ENCODE results near the gene CACNA1E.

Gene CACNA1E

DNA sequence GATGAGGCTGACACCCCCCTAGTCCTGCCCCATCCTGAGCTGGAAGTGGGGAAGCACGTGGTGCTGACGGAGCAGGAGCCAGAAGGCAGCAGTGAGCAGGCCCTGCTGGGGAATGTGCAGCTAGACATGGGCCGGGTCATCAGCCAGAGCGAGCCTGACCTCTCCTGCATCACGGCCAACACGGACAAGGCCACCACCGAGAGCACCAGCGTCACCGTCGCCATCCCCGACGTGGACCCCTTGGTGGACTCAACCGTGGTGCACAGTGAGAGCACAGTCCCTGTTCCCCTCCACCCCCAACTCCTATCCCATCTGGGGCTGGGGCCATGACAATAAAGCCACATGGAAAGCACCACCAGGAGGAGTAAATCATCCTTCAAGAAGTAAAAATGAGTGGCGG, 250.2 kb downstream of the CACNA1E start:
- no peak overlapping the region for H3K4me3 ChIP-seq (ENCODE audit: low read depth, low read length)
- H3K27ac ChIP-seq = no peak overlapping the region
- no peak overlapping the region for H2AFZ ChIP-seq
- H3K79me2 ChIP-seq = no peaks in the 10 kb centered on the region
- no peak overlapping the region for H3K9ac ChIP-seq
- TF ChIP-seq, protein P1, sequence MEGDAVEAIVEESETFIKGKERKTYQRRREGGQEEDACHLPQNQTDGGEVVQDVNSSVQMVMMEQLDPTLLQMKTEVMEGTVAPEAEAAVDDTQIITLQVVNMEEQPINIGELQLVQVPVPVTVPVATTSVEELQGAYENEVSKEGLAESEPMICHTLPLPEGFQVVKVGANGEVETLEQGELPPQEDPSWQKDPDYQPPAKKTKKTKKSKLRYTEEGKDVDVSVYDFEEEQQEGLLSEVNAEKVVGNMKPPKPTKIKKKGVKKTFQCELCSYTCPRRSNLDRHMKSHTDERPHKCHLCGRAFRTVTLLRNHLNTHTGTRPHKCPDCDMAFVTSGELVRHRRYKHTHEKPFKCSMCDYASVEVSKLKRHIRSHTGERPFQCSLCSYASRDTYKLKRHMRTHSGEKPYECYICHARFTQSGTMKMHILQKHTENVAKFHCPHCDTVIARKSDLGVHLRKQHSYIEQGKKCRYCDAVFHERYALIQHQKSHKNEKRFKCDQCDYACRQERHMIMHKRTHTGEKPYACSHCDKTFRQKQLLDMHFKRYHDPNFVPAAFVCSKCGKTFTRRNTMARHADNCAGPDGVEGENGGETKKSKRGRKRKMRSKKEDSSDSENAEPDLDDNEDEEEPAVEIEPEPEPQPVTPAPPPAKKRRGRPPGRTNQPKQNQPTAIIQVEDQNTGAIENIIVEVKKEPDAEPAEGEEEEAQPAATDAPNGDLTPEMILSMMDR (IDR thresholded peaks at IDR 0.05) = no peak
- H3K4me1 ChIP-seq = no peaks in the 10 kb centered on the region
- H3K27me3 ChIP-seq (ENCODE audit: control insufficient read depth, insufficient read depth, low read length) = no peaks in the 10 kb centered on the region
- no peak overlapping the region for H3K4me2 ChIP-seq (ENCODE audit: low read length)
- H3K9me3 ChIP-seq (ENCODE audit: control insufficient read depth, low read length) = no peaks in the 10 kb centered on the region
- no peaks in the 10 kb centered on the region for H3K36me3 ChIP-seq (ENCODE audit: control insufficient read depth, insufficient read depth, low read length)

DNA sequence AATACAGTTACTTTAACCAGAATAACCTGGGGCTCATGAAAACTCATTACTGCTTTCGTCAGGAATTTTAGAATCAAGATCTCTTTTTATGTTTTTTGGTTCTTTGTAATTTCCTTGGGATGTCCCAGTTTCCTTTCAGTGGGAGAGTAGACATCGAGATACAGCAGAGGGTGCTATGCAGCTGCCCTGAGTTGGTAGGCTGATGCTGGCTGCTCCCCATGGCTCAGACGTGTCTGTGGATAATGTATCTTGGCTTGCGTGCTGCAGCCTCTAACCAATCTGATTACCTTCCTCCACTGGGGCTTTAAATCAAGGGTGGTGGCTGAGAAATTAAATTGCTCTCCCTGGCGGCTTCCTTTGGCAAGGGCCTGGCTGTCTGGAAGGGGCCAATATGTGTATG, 253.7 kb downstream of the CACNA1E start:
- Histone ChIP-seq H3K9ac (no peak overlapping the region), H3K36me3 (ENCODE audit: control insufficient read depth, insufficient read depth, low read length) (no peaks in the 10 kb centered on the region)
- TF ChIP-seq, protein P1 (IDR thresholded peaks at IDR 0.05) = no peak

DNA sequence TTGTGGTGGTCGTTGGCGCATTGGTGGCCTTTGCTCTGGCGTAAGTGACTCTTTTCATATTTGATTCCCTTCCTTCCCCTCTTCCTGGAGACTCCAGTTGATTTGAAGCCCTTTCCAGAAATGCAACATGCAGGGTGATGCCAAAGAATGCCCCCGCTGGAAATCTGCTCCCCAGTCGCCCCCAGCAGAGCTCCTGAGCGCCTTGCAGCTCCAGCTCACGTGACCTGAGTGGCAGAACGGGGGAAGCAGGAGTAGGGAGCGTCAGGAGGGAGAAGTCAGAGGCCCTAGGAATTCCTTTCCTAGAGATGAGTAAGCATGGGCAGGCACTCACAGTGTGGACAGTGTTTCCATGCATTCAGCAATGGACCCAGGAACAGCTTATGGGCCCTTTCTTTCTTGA, 255.9 kb downstream of the CACNA1E start:
- Histone ChIP-seq H3K79me2 (no peaks in the 10 kb centered on the region), H3K4me2 (ENCODE audit: low read length) (no peak overlapping the region), H3K9ac (no peak overlapping the region), H3K4me3 (ENCODE audit: low read depth, low read length) (no peak overlapping the region), H3K27me3 (ENCODE audit: control insufficient read depth, insufficient read depth, low read length) (no peaks in the 10 kb centered on the region), H3K27ac (no peak overlapping the region), H3K9me3 (ENCODE audit: control insufficient read depth, low read length) (no peaks in the 10 kb centered on the region), H3K4me1 (no peaks in the 10 kb centered on the region), H3K36me3 (ENCODE audit: control insufficient read depth, insufficient read depth, low read length) (no peaks in the 10 kb centered on the region), H2AFZ (no peak overlapping the region)
- TF ChIP-seq, protein P1 (IDR thresholded peaks at IDR 0.05) = no peak

More for the DNA sequence above, 253.7 kb downstream of the CACNA1E start:
- Histone ChIP-seq H3K27me3 (ENCODE audit: control insufficient read depth, insufficient read depth, low read length) (no peaks in the 10 kb centered on the region), H2AFZ (no peak overlapping the region), H3K4me3 (ENCODE audit: low read depth, low read length) (no peak overlapping the region), H3K9me3 (ENCODE audit: control insufficient read depth, low read length) (no peaks in the 10 kb centered on the region), H3K79me2 (no peaks in the 10 kb centered on the region), H3K4me2 (ENCODE audit: low read length) (no peak overlapping the region), H3K4me1 (no peaks in the 10 kb centered on the region), H3K27ac (no peak overlapping the region)

DNA sequence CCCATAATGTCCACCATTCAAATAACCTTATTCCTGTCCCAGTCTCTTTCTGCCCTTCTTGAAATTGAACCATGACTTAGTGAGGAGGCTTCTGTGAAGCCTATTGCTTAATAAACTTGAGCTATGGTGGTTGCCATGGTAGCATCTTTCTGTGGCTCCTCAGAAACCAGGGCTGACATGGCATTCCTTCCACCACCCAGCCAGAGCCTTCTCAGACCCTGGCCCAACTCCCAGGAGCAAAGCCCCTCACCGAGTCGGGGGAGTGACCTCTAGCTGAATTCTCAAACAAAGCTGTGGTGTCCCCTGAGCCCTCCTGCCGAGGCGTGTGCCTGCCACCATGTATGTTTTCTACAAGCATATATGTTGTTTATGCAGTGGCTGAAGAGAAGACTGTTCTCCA, 259.1 kb downstream of the CACNA1E start:
- Histone ChIP-seq H2AFZ (no peak overlapping the region), H3K9ac (no peak overlapping the region), H3K27me3 (ENCODE audit: control insufficient read depth, insufficient read depth, low read length) (no peaks in the 10 kb centered on the region), H3K27ac (no peak overlapping the region), H3K36me3 (ENCODE audit: control insufficient read depth, insufficient read depth, low read length) (no peaks in the 10 kb centered on the region), H3K4me2 (ENCODE audit: low read length) (no peak overlapping the region), H3K4me1 (no peaks in the 10 kb centered on the region), H3K4me3 (ENCODE audit: low read depth, low read length) (no peak overlapping the region), H3K79me2 (no peaks in the 10 kb centered on the region), H3K9me3 (ENCODE audit: control insufficient read depth, low read length) (no peaks in the 10 kb centered on the region)
- TF ChIP-seq, protein P1 (IDR thresholded peaks at IDR 0.05) = no peak

DNA sequence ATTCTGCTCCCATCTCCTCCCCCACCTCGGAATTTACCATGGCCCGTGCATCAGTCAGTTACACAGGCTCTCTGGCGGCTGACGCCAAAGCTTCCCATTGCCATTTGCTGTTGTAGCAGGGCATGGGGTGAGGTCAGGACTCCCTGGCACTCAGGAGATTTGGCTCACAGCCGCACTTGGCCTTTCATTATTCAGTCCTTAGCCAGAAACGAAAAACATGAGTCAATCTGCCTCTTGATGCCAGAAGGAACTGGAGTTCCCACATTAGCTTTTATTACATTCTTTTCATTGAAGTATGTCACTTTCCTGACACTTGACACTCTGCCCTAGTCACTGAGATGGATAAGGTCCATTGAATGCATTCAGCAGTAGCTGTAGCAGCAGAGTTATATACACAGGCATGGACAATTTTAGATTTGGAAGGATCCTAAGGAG, 260.6 kb downstream of the CACNA1E start:
- H3K36me3 ChIP-seq (ENCODE audit: control insufficient read depth, insufficient read depth, low read length) = no peaks in the 10 kb centered on the region
- no peaks in the 10 kb centered on the region for H3K79me2 ChIP-seq
- H3K9me3 ChIP-seq (ENCODE audit: control insufficient read depth, low read length) = no peaks in the 10 kb centered on the region
- no peaks in the 10 kb centered on the region for H3K4me1 ChIP-seq
- no peak overlapping the region for H3K4me2 ChIP-seq (ENCODE audit: low read length)
- TF ChIP-seq, protein P1 (IDR thresholded peaks at IDR 0.05) = no peak
- no peaks in the 10 kb centered on the region for H3K27me3 ChIP-seq (ENCODE audit: control insufficient read depth, insufficient read depth, low read length)
- H2AFZ ChIP-seq = no peak overlapping the region
- H3K4me3 ChIP-seq (ENCODE audit: low read depth, low read length) = no peak overlapping the region
- no peak overlapping the region for H3K27ac ChIP-seq
- H3K9ac ChIP-seq = no peak overlapping the region
